Upper lobe of right lung (tissue), 1 donor: Measurements from ENCODE around the gene JAK3. TPM values are rescaled to one million over a fixed set of nuclear protein-coding genes. Genes with fewer than 3 reads are reported as not detected.
A peak's percentile ranks its signal among the peaks of the same experiment; 100 is the strongest.

Experiments
- ATAC-seq: fragments of 200-7000 bp; cut with Tn5 transposase; one replicate; pipeline ENCODE4 v1.9.1; 2020; ENCODE audit warnings: mild to moderate bottlenecking, moderate library complexity
- DNase-seq: peaks from one replicate; pipeline ENCODE4 v3.0.0-alpha.2; 2020
- H3K27ac ChIP-seq: fragments of 200-600 bp; one replicate; pipeline ENCODE4 v1.8.0; 2022
- H3K27me3 ChIP-seq: fragments of 200-600 bp; one replicate; pipeline ENCODE4 v1.8.0; 2022; ENCODE audit warnings: mild to moderate bottlenecking
- H3K36me3 ChIP-seq: fragments of 200-600 bp; one replicate; pipeline ENCODE4 v1.8.0; 2022
- H3K4me1 ChIP-seq: fragments of 200-600 bp; one replicate; pipeline ENCODE4 v1.8.0; 2022
- H3K4me3 ChIP-seq: fragments of 200-600 bp; one replicate; pipeline ENCODE4 v1.8.0; 2022; ENCODE audit warnings: mild to moderate bottlenecking
- H3K9me3 ChIP-seq: fragments of 200-600 bp; one replicate; pipeline ENCODE4 v1.8.0; 2022
- CTCF ChIP-seq: fragments of 200-600 bp; IDR thresholded peaks from one replicate; pipeline ENCODE4 v1.8.0; 2022; ENCODE audit warnings: antibody characterized with exemption
- intact Hi-C: fragments of 100-400 bp; cut with DNase I; formaldehyde crosslinking; loops from one replicate; pipeline ENCODE4 v1.11.0; 2022
- total RNA-seq: library from RNA; stranded (reverse); fragmentation: NEBNext Ultra II Directional; extraction: Animal tissue kit (Norgen Biotek cat#: 25700); gene quantifications from one replicate; pipeline ENCODE4 v1.2.1, GENCODE V29; 2021
- donor health status: DM: no; HTN: yes; CAD: no; lungs with severe emphysema.

The JAK3 gene
- total RNA-seq, 1 donor from 2014 or later, result 15.1 TPM

- Histone ChIP-seq H3K9me3 (no peaks in the 10 kb centered on the region), H3K4me1 (no peaks in the 10 kb centered on the region), H3K4me3 (no peak overlapping the region), H3K27me3 (peaks cover 29% of the 10 kb centered on the region), H3K27ac (no peak overlapping the region), H3K36me3 (no peaks in the 10 kb centered on the region)
- TF ChIP-seq CTCF, result no peak
- peak; percentile 50 for ATAC-seq
- intact Hi-C loops, result no loop called here
- DNase-seq, result no peak
These were observed 51.6 kb downstream of the JAK3 start for GRCh38 chr19:17796013-17796837.

GRCh38 chr19:17795495-17795856 is 52.3 kb downstream of the JAK3 start:
- Histone ChIP-seq H3K4me3 (peak overlapping the region; percentile 14), H3K36me3 (no peaks in the 10 kb centered on the region), H3K27ac (no peak overlapping the region), H3K4me1 (no peaks in the 10 kb centered on the region), H3K9me3 (no peaks in the 10 kb centered on the region), H3K27me3 (peaks cover 29% of the 10 kb centered on the region)
- intact Hi-C loops, result no loop called here
- ATAC-seq (no peak), DNase-seq (no peak)
- no peak for TF ChIP-seq CTCF

GRCh38 chr19:17794731-17795494 is 52.9 kb downstream of the JAK3 start, which contains the start of gene B3GNT3:
Gene B3GNT3, plus strand, starts transcription at chr19:17795138. Its CDS starts 12,670 bp downstream, at chr19:17807808.
- intact Hi-C loops, result no loop called here

GRCh38 chr19:17794412-17794730 is 53.4 kb downstream of the JAK3 start:
- Histone ChIP-seq H3K36me3 (no peaks in the 10 kb centered on the region), H3K27ac (no peak overlapping the region), H3K27me3 (peaks cover 29% of the 10 kb centered on the region), H3K9me3 (no peaks in the 10 kb centered on the region), H3K4me3 (peak overlapping the region; percentile 14), H3K4me1 (no peaks in the 10 kb centered on the region)
- no peak for DNase-seq
- ATAC-seq, result no peak
- intact Hi-C loops, result no loop called here
- TF ChIP-seq CTCF, result no peak

More at GRCh38 chr19:17794731-17795494, 52.9 kb downstream of the JAK3 start, which contains the start of gene B3GNT3:
- Histone ChIP-seq H3K4me3 (peak within 1 kb of the TSS; percentile 14), H3K27ac (no peak within 1 kb of the TSS), H3K9me3 (no peaks in the 10 kb centered on the region), H3K27me3 (peaks cover 29% of the 10 kb centered on the region), H3K36me3 (no peaks in the 10 kb centered on the region), H3K4me1 (no peaks in the 10 kb centered on the region)
- DNase-seq (peak; percentile 85), ATAC-seq (peak; percentile 60)
- TF ChIP-seq CTCF, result no peak

- H3K27ac ChIP-seq, result no peak overlapping the region
- peaks cover 17% of the 10 kb centered on the region for H3K27me3 ChIP-seq
- no peaks in the 10 kb centered on the region for H3K4me1 ChIP-seq
- DNase-seq (no peak), ATAC-seq (no peak)
- H3K36me3 ChIP-seq, result no peaks in the 10 kb centered on the region
- H3K9me3 ChIP-seq, result no peaks in the 10 kb centered on the region
- TF ChIP-seq CTCF, result no peak
- no peak overlapping the region for H3K4me3 ChIP-seq
- intact Hi-C loops, result no loop called here
These were observed 57.6 kb downstream of the JAK3 start for GRCh38 chr19:17790059-17790780.
